ENCODE data around the gene SPSB3. TPM values are rescaled to one million over a fixed set of nuclear protein-coding genes. Genes with fewer than 3 reads are reported as not detected.

Gene SPSB3
- total and polyA plus RNA-seq, 9 of the 15 experiments (the other 6 are each of a cell fraction or from before 2014, with no cell fraction given), result 0.39 to 37.4 (median 7.1) TPM

DNA sequence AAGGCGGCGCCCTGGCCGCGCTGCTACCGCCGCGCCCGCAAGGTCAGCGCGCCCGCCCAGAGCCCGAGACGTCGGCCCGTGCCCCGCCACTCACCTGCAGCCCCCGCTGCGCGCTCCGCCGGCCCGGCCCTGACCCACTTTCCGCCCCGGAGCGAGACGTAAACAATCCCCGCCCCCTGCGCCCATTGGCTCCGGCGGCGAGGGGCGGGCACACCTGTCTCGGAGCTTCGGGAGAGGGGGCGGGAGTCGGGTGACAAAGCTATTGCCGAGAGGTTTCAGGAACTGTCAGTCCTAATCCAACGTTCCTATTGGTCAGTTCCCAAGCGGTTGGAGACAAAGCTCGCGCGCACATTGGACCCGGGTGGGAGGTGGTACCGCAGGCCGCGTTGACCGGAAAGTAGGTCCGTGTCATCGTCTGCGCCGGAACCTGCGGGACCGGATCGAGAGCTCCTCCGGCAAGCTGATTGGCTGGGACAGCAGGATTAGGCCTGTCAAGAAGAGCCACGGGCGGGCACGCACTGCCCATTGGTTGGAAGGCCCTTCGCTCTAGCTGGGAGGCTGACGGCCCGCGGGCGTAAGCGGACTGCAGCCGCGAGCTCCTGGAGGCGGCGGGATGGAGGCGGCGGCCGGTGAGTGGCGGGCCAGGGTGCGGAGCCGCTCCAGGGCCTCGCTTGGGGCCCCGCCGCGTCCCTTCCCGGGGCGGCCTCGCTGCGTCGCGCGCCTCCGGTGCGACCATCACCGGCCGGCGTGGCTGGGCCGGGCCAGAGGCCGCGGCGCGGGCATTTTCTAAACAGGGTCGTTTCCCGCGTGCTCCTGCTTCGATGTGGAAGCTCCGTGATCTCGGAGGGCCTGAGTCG is at the start of gene SPSB3, which contains the start of gene NUBP2 (continued):
- TF ChIP-seq SAFB (IDR thresholded peaks at IDR 0.05; ENCODE audit: borderline replicate concordance, low read depth, low read length), result peak; percentile 51; the same call in 1 of the 2 replicates
- no peak for TF ChIP-seq ZNF324 (CRISPR knock-in tag; IDR thresholded peaks at IDR 0.05)
- peak; percentile 87 for TF ChIP-seq POLR2G (IDR thresholded peaks at IDR 0.05; ENCODE audit: low read depth, low read length)
- TF ChIP-seq PCBP2 (IDR thresholded peaks at IDR 0.05; ENCODE audit: low read depth, low read length, poor library complexity, severe bottlenecking), result no peak
- 0 out of 2 replicates have a peak, but pooled peaks have one; percentile 62 for TF ChIP-seq ARID4B (CRISPR knock-in tag; IDR thresholded peaks at IDR 0.05)
- TF ChIP-seq MITF (IDR thresholded peaks at IDR 0.05), result no peak
- TF ChIP-seq NUFIP1 (IDR thresholded peaks at IDR 0.05; ENCODE audit: partially characterized antibody), result no peak
- no peak for TF ChIP-seq STAT5A (IDR thresholded peaks at IDR 0.05; ENCODE audit: borderline replicate concordance, low read length)
- no peak for TF ChIP-seq SMC3 (conservative IDR thresholded peaks at IDR 0.05; ENCODE audit: insufficient read depth, low read depth, low read length)
- no peak for TF ChIP-seq TAL1 (IDR thresholded peaks at IDR 0.05)
- peak; percentile 99 for TF ChIP-seq CREM (IDR thresholded peaks at IDR 0.05; ENCODE audit: low read depth)
- no peak for TF ChIP-seq MYBL2 (IDR thresholded peaks at IDR 0.05; ENCODE audit: low read depth)
- no peak for TF ChIP-seq MYBL2 (CRISPR knock-in tag; IDR thresholded peaks at IDR 0.05; ENCODE audit: borderline replicate concordance)
- no peak for TF ChIP-seq MXD1 (CRISPR knock-in tag; IDR thresholded peaks at IDR 0.05; ENCODE audit: borderline replicate concordance, poor library complexity, severe bottlenecking)
- TF ChIP-seq, protein P1, sequence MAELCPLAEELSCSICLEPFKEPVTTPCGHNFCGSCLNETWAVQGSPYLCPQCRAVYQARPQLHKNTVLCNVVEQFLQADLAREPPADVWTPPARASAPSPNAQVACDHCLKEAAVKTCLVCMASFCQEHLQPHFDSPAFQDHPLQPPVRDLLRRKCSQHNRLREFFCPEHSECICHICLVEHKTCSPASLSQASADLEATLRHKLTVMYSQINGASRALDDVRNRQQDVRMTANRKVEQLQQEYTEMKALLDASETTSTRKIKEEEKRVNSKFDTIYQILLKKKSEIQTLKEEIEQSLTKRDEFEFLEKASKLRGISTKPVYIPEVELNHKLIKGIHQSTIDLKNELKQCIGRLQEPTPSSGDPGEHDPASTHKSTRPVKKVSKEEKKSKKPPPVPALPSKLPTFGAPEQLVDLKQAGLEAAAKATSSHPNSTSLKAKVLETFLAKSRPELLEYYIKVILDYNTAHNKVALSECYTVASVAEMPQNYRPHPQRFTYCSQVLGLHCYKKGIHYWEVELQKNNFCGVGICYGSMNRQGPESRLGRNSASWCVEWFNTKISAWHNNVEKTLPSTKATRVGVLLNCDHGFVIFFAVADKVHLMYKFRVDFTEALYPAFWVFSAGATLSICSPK (IDR thresholded peaks at IDR 0.05; ENCODE audit: borderline replicate concordance), result no peak
- no peak for TF ChIP-seq NCOA6 (IDR thresholded peaks at IDR 0.05)
- TF ChIP-seq STAG1 (CRISPR knock-in tag; IDR thresholded peaks at IDR 0.05; ENCODE audit: borderline replicate concordance), result no peak
- TF ChIP-seq TEAD2 (tag; IDR thresholded peaks at IDR 0.05), result no peak
- peak; percentile 93 for TF ChIP-seq EP400 (IDR thresholded peaks at IDR 0.05)
- TF ChIP-seq SIN3B (IDR thresholded peaks at IDR 0.05; ENCODE audit: low read depth), result peak; percentile 93

Measured in K562 (cell line).